MM.1S (cell line): ENCODE measurements around the gene C17orf67.

Experiments used
- DNase-seq: peaks from one replicate; pipeline ENCODE4 v3.0.0-alpha.2; 2015
- H2AFZ ChIP-seq: fragments of 300-600 bp; sonication (generic); 2 replicates; pipeline ENCODE4 v1.6.0; 2016; ENCODE audit warnings: antibody characterized with exemption, low read length
- H3F3A ChIP-seq: fragments of 300-600 bp; sonication (generic); 2 replicates; pipeline ENCODE4 v1.6.1; 2016; ENCODE audit warnings: mild to moderate bottlenecking, antibody characterized with exemption, low read length, moderate library complexity, mixed read lengths; ENCODE audit not compliant: insufficient read depth
- H3K27ac ChIP-seq: fragments of 300-600 bp; sonication (generic); 2 replicates; pipeline ENCODE4 v1.5.1; 2016; ENCODE audit warnings: mild to moderate bottlenecking, low read length
- H3K27me3 ChIP-seq: fragments of 300-600 bp; sonication (generic); replicated peaks from 2 replicates; pipeline ENCODE4 v1.6.0; 2016; ENCODE audit warnings: low read length; ENCODE audit not compliant: insufficient read depth
- H3K36me3 ChIP-seq: fragments of 300-600 bp; sonication (generic); replicated peaks from 2 replicates; pipeline ENCODE4 v1.6.1; 2016; ENCODE audit warnings: mild to moderate bottlenecking, low read length, mixed read lengths; ENCODE audit not compliant: insufficient read depth
- H3K4me1 ChIP-seq: fragments of 300-600 bp; sonication (generic); 2 replicates; pipeline ENCODE4 v1.6.1; 2016; ENCODE audit warnings: low read length, mixed read lengths
- H3K4me2 ChIP-seq: fragments of 300-600 bp; sonication (generic); 2 replicates; pipeline ENCODE4 v1.6.0; 2016; ENCODE audit warnings: low read depth, low read length
- H3K4me3 ChIP-seq: fragments of 300-600 bp; sonication (generic); 2 replicates; pipeline ENCODE4 v1.5.1; 2016; ENCODE audit warnings: low read length, mixed read lengths
- H3K79me2 ChIP-seq: fragments of 300-600 bp; sonication (generic); 2 replicates; pipeline ENCODE4 v1.6.1; 2016; ENCODE audit warnings: mixed run types, low read length, mixed read lengths
- H3K9ac ChIP-seq: fragments of 300-600 bp; sonication (generic); 2 replicates; pipeline ENCODE4 v1.6.1; 2016; ENCODE audit warnings: low read length, mixed read lengths
- H3K9me2 ChIP-seq: fragments of 300-600 bp; sonication (generic); replicated peaks from 2 replicates; pipeline ENCODE4 v1.6.1; 2016; ENCODE audit warnings: mild to moderate bottlenecking, low read length, mixed read lengths; ENCODE audit not compliant: insufficient read depth
- H3K9me3 ChIP-seq: fragments of 300-600 bp; sonication (generic); replicated peaks from 2 replicates; pipeline ENCODE4 v1.6.1; 2016; ENCODE audit warnings: mild to moderate bottlenecking, low read length, mixed read lengths; ENCODE audit not compliant: insufficient read depth
- H4K20me1 ChIP-seq: fragments of 300-600 bp; sonication (generic); 2 replicates; pipeline ENCODE4 v1.6.1; 2016; ENCODE audit warnings: mild to moderate bottlenecking, low read length, moderate library complexity, mixed read lengths; ENCODE audit not compliant: insufficient read depth
- EZH2 ChIP-seq: fragments of 300-600 bp; sonication (generic); optimal IDR thresholded peaks from 2 replicates; pipeline ENCODE3; 2017; ENCODE audit warnings: low read depth, mild to moderate bottlenecking, antibody characterized with exemption, low read length, mixed read lengths
- EZH2phosphoT487 ChIP-seq: fragments of 300-600 bp; sonication (generic); IDR thresholded peaks from 2 replicates; pipeline ENCODE4 v1.6.1; 2018; ENCODE audit warnings: antibody characterized with exemption, low read length
- TF ChIP-seq, protein P1 (sequence below): fragments of 300-600 bp; sonication (generic); IDR thresholded peaks from 2 replicates; pipeline ENCODE4 v1.5.1; 2016; ENCODE audit warnings: antibody characterized with exemption, low read length, mixed read lengths

The C17orf67 gene

DNA sequence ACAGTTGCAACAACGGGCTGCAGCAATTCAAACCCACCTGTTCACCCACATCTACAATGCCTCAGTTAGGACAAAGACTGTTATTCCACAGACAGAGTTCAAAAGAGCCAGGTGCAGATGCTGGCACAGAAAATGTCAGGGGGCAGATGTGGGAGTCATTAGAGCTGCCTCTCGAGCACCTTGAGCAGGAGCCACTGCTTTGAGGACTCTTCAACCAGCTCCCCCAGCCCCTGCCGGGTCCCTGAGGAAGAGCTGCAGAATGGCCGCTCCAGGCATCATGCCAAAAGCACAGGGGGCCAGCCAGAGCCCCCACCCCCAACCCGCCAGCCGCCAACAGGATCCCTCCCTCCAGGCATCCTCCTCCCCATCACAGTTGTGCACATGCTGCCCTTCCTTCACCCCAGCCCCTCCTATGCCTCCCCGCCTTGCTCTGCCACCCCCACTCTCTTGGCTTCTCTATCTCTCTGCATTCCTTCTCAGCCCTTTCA, 20.8 kb downstream of the C17orf67 start:
- Histone ChIP-seq H3K9ac (no peak overlapping the region), H3K36me3 (no peaks in the 10 kb centered on the region), H2AFZ (no peak overlapping the region), H3K9me2 (no peaks in the 10 kb centered on the region), H3K4me2 (no peak overlapping the region), H3K79me2 (no peaks in the 10 kb centered on the region), H3F3A (no peaks in the 10 kb centered on the region), H3K4me3 (no peak overlapping the region), H3K27me3 (no peaks in the 10 kb centered on the region), H3K27ac (no peak overlapping the region), H3K9me3 (no peaks in the 10 kb centered on the region), H4K20me1 (no peaks in the 10 kb centered on the region), H3K4me1 (no peaks in the 10 kb centered on the region)
- no peak for DNase-seq
- TF ChIP-seq EZH2: no peak
- TF ChIP-seq, protein P1, sequence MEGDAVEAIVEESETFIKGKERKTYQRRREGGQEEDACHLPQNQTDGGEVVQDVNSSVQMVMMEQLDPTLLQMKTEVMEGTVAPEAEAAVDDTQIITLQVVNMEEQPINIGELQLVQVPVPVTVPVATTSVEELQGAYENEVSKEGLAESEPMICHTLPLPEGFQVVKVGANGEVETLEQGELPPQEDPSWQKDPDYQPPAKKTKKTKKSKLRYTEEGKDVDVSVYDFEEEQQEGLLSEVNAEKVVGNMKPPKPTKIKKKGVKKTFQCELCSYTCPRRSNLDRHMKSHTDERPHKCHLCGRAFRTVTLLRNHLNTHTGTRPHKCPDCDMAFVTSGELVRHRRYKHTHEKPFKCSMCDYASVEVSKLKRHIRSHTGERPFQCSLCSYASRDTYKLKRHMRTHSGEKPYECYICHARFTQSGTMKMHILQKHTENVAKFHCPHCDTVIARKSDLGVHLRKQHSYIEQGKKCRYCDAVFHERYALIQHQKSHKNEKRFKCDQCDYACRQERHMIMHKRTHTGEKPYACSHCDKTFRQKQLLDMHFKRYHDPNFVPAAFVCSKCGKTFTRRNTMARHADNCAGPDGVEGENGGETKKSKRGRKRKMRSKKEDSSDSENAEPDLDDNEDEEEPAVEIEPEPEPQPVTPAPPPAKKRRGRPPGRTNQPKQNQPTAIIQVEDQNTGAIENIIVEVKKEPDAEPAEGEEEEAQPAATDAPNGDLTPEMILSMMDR: no peak
- no peak for TF ChIP-seq EZH2phosphoT487

DNA sequence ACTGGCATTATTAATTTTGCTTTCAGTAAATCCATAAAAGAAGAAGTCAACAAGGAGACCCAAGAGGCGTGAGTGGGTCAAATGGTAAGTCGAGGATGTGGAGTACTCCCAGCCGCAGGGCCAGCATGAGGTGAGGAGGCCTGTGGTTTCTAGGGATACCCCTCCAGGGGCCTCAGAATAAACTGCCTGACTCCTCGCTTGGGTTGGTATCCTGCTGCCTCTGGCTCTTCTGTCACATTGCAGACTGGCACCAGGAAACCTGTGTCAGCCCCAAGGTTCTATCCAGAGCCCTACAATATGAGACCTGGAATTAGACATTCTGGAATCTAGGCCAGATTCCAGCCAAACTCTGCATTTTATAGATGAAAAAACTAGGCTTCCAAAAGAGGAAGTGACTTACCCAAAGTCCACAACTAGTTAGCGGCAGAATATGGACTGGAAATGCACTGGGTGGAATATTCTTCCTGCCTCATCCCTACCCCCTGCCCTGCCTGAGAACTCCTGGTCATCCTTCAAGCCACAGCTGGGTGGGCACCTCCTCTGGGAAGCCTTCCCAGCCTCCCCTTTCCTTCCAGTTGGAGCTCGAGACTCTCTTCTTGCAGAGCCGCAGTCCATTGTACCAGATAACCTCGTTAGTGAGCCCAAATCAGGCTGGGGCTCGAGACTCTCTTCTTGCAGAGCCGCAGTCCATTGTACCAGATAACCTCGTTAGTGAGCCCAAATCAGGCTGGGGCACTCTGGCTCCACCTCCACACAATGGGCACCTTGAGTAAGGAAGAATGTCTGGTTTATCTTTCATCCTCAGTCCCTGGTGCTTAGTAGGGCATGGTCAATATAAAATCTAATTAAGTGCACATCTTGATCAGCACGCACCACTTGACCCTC, 22.6 kb downstream of the C17orf67 start:
- no peak overlapping the region for H3K4me2 ChIP-seq
- no peaks in the 10 kb centered on the region for H3K36me3 ChIP-seq
- no peaks in the 10 kb centered on the region for H3K79me2 ChIP-seq
- no peaks in the 10 kb centered on the region for H3F3A ChIP-seq
- no peak overlapping the region for H3K4me3 ChIP-seq
- H2AFZ ChIP-seq: no peak overlapping the region
- no peak overlapping the region for H3K27ac ChIP-seq
- no peaks in the 10 kb centered on the region for H3K9me2 ChIP-seq
- H4K20me1 ChIP-seq: no peaks in the 10 kb centered on the region
- no peak overlapping the region for H3K9ac ChIP-seq
- H3K27me3 ChIP-seq: no peaks in the 10 kb centered on the region
- no peaks in the 10 kb centered on the region for H3K4me1 ChIP-seq
- DNase-seq: no peak
- H3K9me3 ChIP-seq: no peaks in the 10 kb centered on the region
- TF ChIP-seq, protein P1: no peak
- TF ChIP-seq EZH2: no peak
- TF ChIP-seq EZH2phosphoT487: no peak

DNA sequence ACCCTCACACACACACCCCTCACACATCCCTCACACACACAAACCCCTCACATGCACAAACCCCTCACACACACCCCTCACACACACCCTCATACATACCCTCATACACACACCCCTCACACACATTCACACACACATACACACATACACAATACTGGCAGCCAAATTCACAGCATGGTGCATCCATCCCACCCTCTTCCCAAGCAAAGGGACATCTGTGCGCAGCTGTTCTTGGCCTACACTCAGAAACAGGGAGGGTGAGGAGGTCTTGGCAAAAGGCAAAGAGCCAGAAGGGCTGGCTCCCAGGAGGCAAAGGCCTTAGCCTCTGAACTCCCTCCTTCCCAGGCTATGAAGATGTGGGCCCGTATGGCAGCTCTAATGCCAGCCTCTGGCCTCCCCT, 23.4 kb downstream of the C17orf67 start:
- Histone ChIP-seq H3F3A (no peaks in the 10 kb centered on the region), H3K9ac (no peak overlapping the region), H3K9me3 (no peaks in the 10 kb centered on the region), H2AFZ (no peak overlapping the region), H3K4me2 (no peak overlapping the region), H3K9me2 (no peaks in the 10 kb centered on the region), H4K20me1 (no peaks in the 10 kb centered on the region), H3K4me3 (no peak overlapping the region), H3K27me3 (no peaks in the 10 kb centered on the region), H3K27ac (no peak overlapping the region), H3K79me2 (no peaks in the 10 kb centered on the region), H3K4me1 (no peaks in the 10 kb centered on the region), H3K36me3 (no peaks in the 10 kb centered on the region)
- TF ChIP-seq, protein P1: no peak
- TF ChIP-seq EZH2phosphoT487 (no peak), EZH2 (no peak)
- no peak for DNase-seq
